Measurements from ENCODE around the gene ITSN1.
A peak's percentile ranks its signal among the peaks of the same experiment; 100 is the strongest.

The ITSN1 gene

DNA sequence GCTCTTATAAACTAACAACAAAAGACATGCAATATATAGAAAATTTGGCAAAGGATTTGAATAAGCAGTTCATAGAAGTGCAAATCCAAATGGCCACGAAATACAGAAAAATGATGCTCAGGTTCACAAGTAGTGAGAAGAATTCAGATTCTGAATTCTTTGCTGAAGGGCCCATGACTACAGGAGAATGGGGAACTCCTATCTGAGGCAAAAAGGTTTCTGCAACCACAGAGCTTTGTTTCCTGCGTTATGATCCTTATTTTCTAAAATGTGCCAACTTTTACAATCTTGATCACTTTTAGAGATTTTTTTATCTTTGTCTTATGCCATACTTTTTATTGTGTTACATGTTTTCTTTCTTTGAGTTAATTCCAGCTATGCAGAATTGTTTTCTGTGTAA, 91.3 kb downstream of the ITSN1 start:
- DNase-seq = peak; percentile 9 to 21

DNA sequence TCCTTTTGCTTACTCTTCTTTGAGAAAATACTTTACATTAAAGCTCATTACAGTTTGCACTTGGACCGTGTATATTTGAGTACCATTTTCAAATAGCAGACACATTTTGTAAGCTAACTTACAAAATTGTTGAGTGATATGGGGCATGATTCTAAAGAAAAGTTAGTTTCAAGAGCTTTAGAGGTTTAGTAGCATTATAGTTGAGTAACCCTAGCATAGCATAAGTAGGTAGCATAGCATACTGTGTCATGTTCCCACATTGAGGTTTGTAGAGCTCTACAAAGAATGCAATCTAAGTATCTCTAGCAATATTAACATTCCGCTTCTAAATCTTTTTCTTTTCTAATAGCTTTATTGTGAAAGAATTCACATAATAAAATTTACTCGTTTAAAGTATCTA, 92.0 kb downstream of the ITSN1 start:
- DNase-seq = no peak

- DNase-seq = no peak
These were observed 92.5 kb downstream of the ITSN1 start for GRCh38 chr21:33734818-33735217.

GRCh38 chr21:33736569-33736968, 94.3 kb downstream of the ITSN1 start:
- DNase-seq = no peak

GRCh38 chr21:33739701-33740100, 97.4 kb downstream of the ITSN1 start:
- no peak for DNase-seq

GRCh38 chr21:33747420-33747819, 105.1 kb downstream of the ITSN1 start:
- DNase-seq = no peak

DNA sequence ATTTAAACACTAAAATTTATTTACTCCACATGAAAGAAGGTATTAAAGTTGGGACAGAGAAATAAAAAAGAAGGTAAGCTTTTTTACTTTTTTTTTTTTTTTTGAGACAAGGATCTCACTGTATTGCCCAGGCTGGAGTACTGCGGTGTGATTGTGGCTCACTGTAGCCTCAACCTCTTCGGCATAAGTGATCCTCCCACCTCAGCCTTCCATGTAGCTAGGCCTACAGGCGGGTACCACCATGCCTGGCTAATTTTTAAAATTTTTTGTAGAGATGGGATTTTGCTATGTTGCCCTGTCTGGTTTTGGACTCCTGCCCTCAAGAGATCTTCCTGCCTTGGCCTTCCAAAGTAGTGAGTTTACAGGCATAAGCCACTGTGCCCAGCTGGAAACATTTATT, 106.6 kb downstream of the ITSN1 start:
- DNase-seq = no peak

DNA sequence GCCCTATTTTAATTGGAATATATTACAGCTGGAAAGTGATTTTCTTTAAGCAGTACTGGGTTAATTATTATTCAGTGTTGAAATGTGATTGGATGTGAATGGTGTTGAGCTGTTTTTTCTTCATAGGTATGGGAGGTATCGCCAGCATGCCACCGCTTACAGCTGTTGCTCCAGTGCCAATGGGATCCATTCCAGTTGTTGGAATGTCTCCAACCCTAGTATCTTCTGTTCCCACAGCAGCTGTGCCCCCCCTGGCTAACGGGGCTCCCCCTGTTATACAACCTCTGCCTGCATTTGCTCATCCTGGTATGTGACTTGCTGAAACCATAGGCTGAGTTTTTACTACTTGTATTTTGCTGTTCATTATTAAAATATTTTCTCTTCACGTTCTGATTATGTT, 107.7 kb downstream of the ITSN1 start:
- DNase-seq = no peak

- no peak for DNase-seq
These were observed 108.8 kb downstream of the ITSN1 start for GRCh38 chr21:33751120-33751519.

DNA sequence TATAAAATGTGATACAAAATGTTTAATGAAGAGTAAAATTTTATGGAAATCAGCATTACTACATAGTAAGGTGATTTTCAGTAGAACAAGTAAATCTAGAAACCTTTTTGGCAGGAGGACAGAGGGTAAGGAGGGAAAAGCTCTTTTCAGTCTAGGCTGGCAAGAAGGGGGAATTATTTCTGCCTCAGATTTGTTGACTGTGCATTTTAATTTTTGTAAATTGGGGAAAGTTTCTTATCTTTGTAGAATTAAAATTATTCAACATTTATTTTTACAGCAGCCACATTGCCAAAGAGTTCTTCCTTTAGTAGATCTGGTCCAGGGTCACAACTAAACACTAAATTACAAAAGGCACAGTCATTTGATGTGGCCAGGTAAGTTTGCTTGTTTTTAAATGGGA, 109.2 kb downstream of the ITSN1 start:
- no peak for DNase-seq

DNA sequence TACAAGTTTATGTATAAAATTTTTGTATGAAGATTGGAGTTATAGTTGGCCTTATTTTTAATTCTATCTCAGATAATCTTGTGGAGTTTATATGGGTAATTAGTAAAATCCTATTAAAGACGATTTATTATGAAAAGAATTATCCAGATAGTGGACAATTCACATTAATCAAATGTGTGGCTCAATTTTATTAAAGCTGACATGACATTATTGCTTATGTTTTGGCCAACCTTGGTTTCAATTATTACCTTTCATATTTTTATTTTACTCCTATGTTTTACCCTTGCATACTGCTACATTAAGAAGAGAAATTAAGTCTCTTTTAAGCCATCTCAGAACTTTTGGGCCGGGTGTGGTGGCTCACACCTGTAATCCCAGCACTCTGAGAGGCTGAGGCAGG, 110.0 kb downstream of the ITSN1 start:
- no peak for DNase-seq

- no peak for DNase-seq
These were observed 111.6 kb downstream of the ITSN1 start for GRCh38 chr21:33753886-33754285.

GRCh38 chr21:33754481-33754880, 112.2 kb downstream of the ITSN1 start:
- no peak for DNase-seq

DNA sequence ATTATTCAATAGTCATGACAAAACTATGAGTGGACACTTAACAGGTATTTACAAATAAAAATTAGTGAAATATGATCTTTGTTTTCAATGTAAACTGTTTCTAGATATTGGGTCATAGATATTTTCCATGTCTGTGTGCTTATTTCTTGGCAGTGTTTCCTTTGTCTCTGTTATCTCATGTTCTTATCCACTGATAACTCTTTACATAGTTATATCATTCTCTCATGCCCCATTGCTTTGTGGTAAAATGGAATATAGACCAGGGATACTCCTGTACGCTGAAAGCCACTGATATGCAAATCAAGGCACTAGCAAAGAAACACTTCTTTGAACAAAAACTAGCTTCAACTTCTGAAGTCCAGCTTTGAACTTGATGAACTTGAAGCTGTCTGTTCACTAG, 113.1 kb downstream of the ITSN1 start:
- DNase-seq = no peak

GRCh38 chr21:33760641-33761440, 118.5 kb downstream of the ITSN1 start:
- DNase-seq = no peak

GRCh38 chr21:33761441-33762036, 119.2 kb downstream of the ITSN1 start:
- DNase-seq = peak; percentile 62 to 65

- no peak for DNase-seq
These were observed 120.7 kb downstream of the ITSN1 start for GRCh38 chr21:33762803-33763581.

- DNase-seq = no peak
These were observed 121.2 kb downstream of the ITSN1 start for GRCh38 chr21:33763582-33763899.

DNA sequence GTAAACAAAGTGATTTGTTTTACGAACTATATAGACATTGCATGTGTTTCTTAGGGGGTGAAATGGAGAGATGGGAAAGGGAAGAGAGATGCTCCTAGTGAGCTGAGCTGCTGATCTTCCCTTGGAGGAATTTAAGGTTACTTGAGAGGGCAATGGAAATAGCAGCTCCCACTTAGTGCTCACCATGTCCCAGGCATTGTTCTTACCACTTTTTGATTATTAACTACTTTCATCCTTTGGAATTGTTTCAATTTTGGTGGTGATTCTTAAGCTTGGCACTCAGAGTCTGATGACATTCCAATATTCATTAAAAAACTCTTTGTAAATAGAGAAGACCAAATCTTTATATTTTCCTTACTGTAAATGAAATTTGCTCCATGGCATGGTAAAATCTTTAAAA, 124.9 kb downstream of the ITSN1 start:
- no peak for DNase-seq

DNA sequence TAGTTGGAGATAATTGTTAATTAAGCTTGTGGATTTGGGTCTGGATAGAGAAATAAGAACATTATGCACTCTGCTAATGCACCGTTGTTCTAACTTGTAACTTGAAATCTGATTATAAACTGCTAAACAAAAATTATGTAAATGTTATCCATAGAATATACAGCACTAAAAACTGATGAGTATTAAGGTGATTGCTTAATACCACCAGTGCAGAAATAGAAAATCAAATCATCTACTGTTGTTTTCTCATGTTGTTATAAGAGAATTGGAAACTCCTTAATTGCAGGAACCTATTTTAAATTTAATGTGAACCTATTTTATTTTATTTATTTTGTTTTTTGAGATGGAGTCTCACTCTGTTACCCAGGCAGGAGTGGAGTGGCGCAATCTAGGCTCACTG, 125.7 kb downstream of the ITSN1 start:
- DNase-seq = no peak

- no peak for DNase-seq
These were observed 126.8 kb downstream of the ITSN1 start for GRCh38 chr21:33769057-33769456.

DNA sequence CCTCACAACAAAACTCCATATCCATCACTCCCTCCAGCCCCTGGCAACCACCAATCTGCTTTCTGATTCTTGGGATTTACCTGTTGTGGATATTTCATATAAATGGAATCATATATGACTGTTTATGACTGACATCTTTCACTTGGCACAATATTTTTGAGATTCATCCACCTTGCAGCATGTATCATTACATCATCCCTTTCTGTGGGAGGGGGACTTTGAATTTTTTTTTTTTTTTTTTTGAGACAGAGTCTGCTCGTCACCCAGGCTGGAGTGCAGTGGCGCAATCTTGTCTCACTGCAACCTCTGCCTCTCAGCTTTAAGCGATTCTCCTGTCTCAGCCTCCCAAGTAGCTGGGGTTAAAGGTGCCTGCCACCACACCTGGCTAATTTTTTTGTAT, 128.2 kb downstream of the ITSN1 start:
- DNase-seq = no peak

DNA sequence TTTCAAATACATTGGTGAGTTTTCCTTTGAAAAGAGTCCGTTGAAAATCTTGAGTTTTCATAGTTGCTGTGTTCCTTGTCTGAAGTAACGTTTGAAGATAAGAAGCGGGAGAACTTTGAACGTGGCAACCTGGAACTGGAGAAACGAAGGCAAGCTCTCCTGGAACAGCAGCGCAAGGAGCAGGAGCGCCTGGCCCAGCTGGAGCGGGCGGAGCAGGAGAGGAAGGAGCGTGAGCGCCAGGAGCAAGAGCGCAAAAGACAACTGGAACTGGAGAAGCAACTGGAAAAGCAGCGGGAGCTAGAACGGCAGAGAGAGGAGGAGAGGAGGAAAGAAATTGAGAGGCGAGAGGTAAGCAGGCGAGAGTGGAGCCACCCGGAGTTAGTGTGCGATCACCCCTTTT, 129.7 kb downstream of the ITSN1 start:
- no peak for DNase-seq

DNA sequence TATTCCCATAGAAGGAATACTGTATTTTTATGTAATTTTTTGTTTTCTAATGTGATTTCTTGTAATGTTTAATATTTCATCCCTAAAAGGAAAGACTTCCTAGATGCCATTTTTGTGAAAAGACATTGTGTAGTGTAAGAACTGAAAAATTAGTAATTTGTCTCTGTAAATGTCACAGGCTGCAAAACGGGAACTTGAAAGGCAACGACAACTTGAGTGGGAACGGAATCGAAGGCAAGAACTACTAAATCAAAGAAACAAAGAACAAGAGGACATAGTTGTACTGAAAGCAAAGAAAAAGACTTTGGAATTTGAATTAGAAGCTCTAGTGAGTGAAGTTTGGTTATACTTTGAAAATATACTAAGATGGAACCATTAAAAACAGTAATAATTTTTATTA, 132.2 kb downstream of the ITSN1 start:
- peak; percentile 33 to 55 for DNase-seq

All from inflammatory macrophage (primary cell).